Endothelial cell of umbilical vein (primary cell): Measurements from ENCODE around the gene SHISA2. TPM values are rescaled to one million over a fixed set of nuclear protein-coding genes. Genes with fewer than 3 reads are reported as not detected.
A peak's percentile ranks its signal among the peaks of the same experiment; 100 is the strongest.

Source experiments
- BruUV-seq: library from RNA; stranded (reverse); fragments of 400-500 nt; replicated peaks from 2 replicates; lab custom pipeline; 2021; lab: Mats Ljungman, UMichigan
- CTCF ChIA-PET: fragments of 300-600, 350-600 bp; sonication (Branson Sonifier 250); formaldehyde crosslinking; loops from one replicate; lab custom pipeline; 2021; ENCODE audit warnings: antibody characterized with exemption, inconsistent platforms; lab: Charles Lee
- POLR2A ChIA-PET: fragments of 300-600, 350-600 bp; sonication (Branson Sonifier 250); formaldehyde crosslinking; loops from one replicate; lab custom pipeline; 2021; ENCODE audit warnings: antibody characterized with exemption, inconsistent platforms; lab: Charles Lee
- DNase-seq: peaks from one replicate; pipeline ENCODE4 v3.0.0-alpha.2; 2011; ENCODE audit warnings: low read depth, low spot score
- FAIRE-seq: peaks from 2 replicates; lab custom pipeline; 2011; peaks lifted over from hg19 to GRCh38; lab: Jason Lieb, UNC
- H2AFZ ChIP-seq: 2 replicates; pipeline ENCODE4 v1.6.0; 2012; ENCODE audit warnings: low read depth, low read length, control low read depth, inconsistent platforms
- H3K27ac ChIP-seq: 2 replicates; pipeline ENCODE4 v1.5.1; 2011; ENCODE audit warnings: low read depth, mild to moderate bottlenecking, control low read depth, low read length, moderate library complexity; ENCODE audit not compliant: insufficient read depth
- H3K27me3 ChIP-seq, 2 experiments: 2 replicates each; pipeline versions ENCODE4 v1.6.0 to v1.6.1; 2011; ENCODE audit warnings: low read length in 2 of 2, mixed read lengths in 1 of 2; ENCODE audit not compliant: control insufficient read depth in 2 of 2, insufficient read depth in 2 of 2
- H3K36me3 ChIP-seq, 2 experiments: 2 replicates in 1 of 2; 3 replicates in 1 of 2; pipeline ENCODE4 v1.5.1; 2011; ENCODE audit warnings: low read length in 2 of 2, mild to moderate bottlenecking in 1 of 2, moderate library complexity in 1 of 2; ENCODE audit not compliant: control insufficient read depth in 2 of 2, insufficient read depth in 2 of 2; ENCODE audit errors: extremely low read depth in 1 of 2
- H3K4me1 ChIP-seq: 3 replicates; pipeline ENCODE4 v1.5.1; 2011; ENCODE audit warnings: mild to moderate bottlenecking, low read length; ENCODE audit not compliant: control insufficient read depth, insufficient read depth; ENCODE audit errors: extremely low read depth
- H3K4me2 ChIP-seq: 2 replicates; pipeline ENCODE4 v1.6.1; 2011; ENCODE audit warnings: low read length, control low read depth, mixed read lengths; ENCODE audit not compliant: insufficient read depth
- H3K4me3 ChIP-seq, 3 experiments: fragments of 200-600 bp in 1 of 3; sonication (generic), shearing (Covaris generic) in 1 of 3; replicated peaks in 1 of 3; 2 replicates each; pipeline ENCODE4 v1.5.1; 2011 to 2016; ENCODE audit warnings: control low read depth in 3 of 3, low read length in 3 of 3, mild to moderate bottlenecking in 2 of 3, inconsistent platforms in 1 of 3, low read depth in 1 of 3, moderate library complexity in 1 of 3; ENCODE audit not compliant: insufficient read depth in 1 of 3
- H3K79me2 ChIP-seq: 2 replicates; pipeline ENCODE4 v1.6.0; 2012; ENCODE audit warnings: low read length, inconsistent platforms; ENCODE audit not compliant: control insufficient read depth, insufficient read depth
- H3K9ac ChIP-seq: replicated peaks from 2 replicates; pipeline ENCODE3; 2011; ENCODE audit warnings: low read length, control low read depth; ENCODE audit not compliant: insufficient read depth; ENCODE audit errors: extremely low read depth
- H3K9me1 ChIP-seq: replicated peaks from 3 replicates; pipeline ENCODE4 v1.6.0; 2011; ENCODE audit warnings: mild to moderate bottlenecking, low read length; ENCODE audit not compliant: control insufficient read depth, insufficient read depth; ENCODE audit errors: extremely low read depth
- H3K9me3 ChIP-seq: replicated peaks from 2 replicates; pipeline ENCODE4 v1.5.1; 2012; ENCODE audit warnings: low read length, inconsistent platforms; ENCODE audit not compliant: control insufficient read depth, insufficient read depth
- H4K20me1 ChIP-seq: replicated peaks from 2 replicates; pipeline ENCODE3; 2011; ENCODE audit warnings: mild to moderate bottlenecking, low read length; ENCODE audit not compliant: control insufficient read depth, insufficient read depth; ENCODE audit errors: extremely low read depth
- CTCF ChIP-seq, 2 donors: IDR thresholded peaks; 1 replicate in 1 of 2; 2 replicates in 1 of 2; pipeline ENCODE4 v1.5.1; 2011; ENCODE audit warnings: low read length in 2 of 2, mild to moderate bottlenecking in 2 of 2, moderate library complexity in 2 of 2, control low read depth in 1 of 2, inconsistent platforms in 1 of 2, low read depth in 1 of 2; ENCODE audit not compliant: insufficient read depth in 1 of 2; ENCODE audit errors: extremely low read depth in 1 of 2
- EZH2 ChIP-seq: IDR thresholded peaks from 2 replicates; pipeline ENCODE4 v1.6.1; 2012; ENCODE audit warnings: borderline replicate concordance, low read depth, mild to moderate bottlenecking, moderate library complexity, low read length, inconsistent platforms; ENCODE audit not compliant: severe bottlenecking
- FOS ChIP-seq: IDR thresholded peaks from 2 replicates; pipeline ENCODE4 v1.6.1; 2011; ENCODE audit warnings: mild to moderate bottlenecking, low read length, moderate library complexity, borderline replicate concordance; ENCODE audit not compliant: insufficient read depth
- GATA2 ChIP-seq: IDR thresholded peaks from 2 replicates; pipeline ENCODE4 v1.7.0; 2011; ENCODE audit warnings: low read depth, mild to moderate bottlenecking, moderate library complexity, mixed read lengths, low read length; ENCODE audit not compliant: insufficient read length, insufficient read depth
- JUN ChIP-seq: IDR thresholded peaks from 2 replicates; pipeline ENCODE4 v1.6.1; 2011; ENCODE audit warnings: borderline replicate concordance, low read depth; ENCODE audit not compliant: insufficient read length, insufficient read depth
- MYC ChIP-seq: IDR thresholded peaks from one replicate; pipeline ENCODE4 v1.6.1; 2011; ENCODE audit warnings: mild to moderate bottlenecking, low read depth, low read length
- POLR2A ChIP-seq: IDR thresholded peaks from 2 replicates; pipeline ENCODE4 v1.6.1; 2012; ENCODE audit warnings: low read depth, mild to moderate bottlenecking, control low read depth, low read length
- POLR2AphosphoS5 ChIP-seq: IDR thresholded peaks from 2 replicates; pipeline ENCODE4 v1.6.1; 2012; ENCODE audit warnings: low read depth, mild to moderate bottlenecking, control low read depth, low read length, moderate library complexity; ENCODE audit not compliant: insufficient read depth
- dilution Hi-C: fragments of 300-500 bp; cut with MboI; formaldehyde crosslinking; loops from one replicate; pipeline ENCODE4 v1.15.0; 2019; ENCODE audit warnings: low sequenced_read_pairs; ENCODE audit not compliant: extremely low pct_ligation_motif_present
- intact Hi-C: fragments of 100-400 bp; cut with micrococcal nuclease; formaldehyde crosslinking; loops from one replicate; pipeline ENCODE4 v1.10.0; 2022
- polyA plus RNA-seq, 4 experiments: library from polyadenylated mRNA; depleted of rRNA in 3 of 4; stranded (reverse) in 3 of 4; unstranded in 1 of 4; fragments of >200 nt; gene quantifications; 2 replicates each; pipeline versions ENCODE4 v1.2.1 to v1.2.3, GENCODE V29; 2011 to 2012; ENCODE audit warnings: missing spikeins in 1 of 4
- total RNA-seq: library from RNA; stranded (reverse); gene quantifications from 2 replicates; pipeline ENCODE4 v1.2.3, GENCODE V29; 2021
- TF ChIP-seq, protein P1 (sequence below): IDR thresholded peaks from 2 replicates; pipeline ENCODE4 v1.6.1; 2011; ENCODE audit not compliant: insufficient read depth, insufficient read length

The SHISA2 gene
- total and polyA plus RNA-seq, 2 donors (not counting 3 experiments of a cell fraction or from before 2014, with no cell fraction given), result 1.5 to 2.5 TPM

DNA sequence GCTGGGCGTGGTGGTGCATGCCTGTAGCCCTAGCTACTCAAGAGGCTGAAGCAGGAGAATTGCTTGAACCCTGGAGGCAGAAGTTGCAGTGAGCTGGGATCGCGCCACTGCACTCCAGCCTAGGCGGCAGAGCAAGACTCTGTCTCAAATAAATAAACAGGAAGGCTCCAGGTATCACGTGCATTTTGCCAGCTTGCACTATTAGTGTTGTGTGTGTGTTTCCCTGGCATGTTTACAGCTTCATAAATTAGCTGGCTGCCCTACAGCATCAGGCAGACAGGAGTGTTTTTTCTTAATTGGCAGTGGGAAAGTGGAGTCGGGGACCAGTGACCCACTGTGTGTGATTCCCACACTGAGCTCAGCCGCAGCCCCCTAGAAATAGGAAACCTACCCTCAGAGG is 32.6 kb downstream of the SHISA2 start:
- Histone ChIP-seq H3K79me2 (no peaks in the 10 kb centered on the region), H3K9ac (peak overlapping the region; percentile 41), H2AFZ (peak overlapping the region; percentile 23), H3K4me1 (peaks cover 85% of the 10 kb centered on the region), H3K4me2 (peak overlapping the region; percentile 75), H3K9me1 (no peaks in the 10 kb centered on the region), H3K4me3 (no peak overlapping the region), H3K27ac (peak overlapping the region; percentile 89), H3K36me3 (no peaks in the 10 kb centered on the region), H3K9me3 (no peaks in the 10 kb centered on the region), H4K20me1 (no peaks in the 10 kb centered on the region), H3K27me3 (no peaks in the 10 kb centered on the region)
- BruUV-seq, result no TSS peak
- intact Hi-C loops (loop anchor here (10.0 kb wide), 2 partner anchors 206 to 704 kb away; partner anchors contain the start of gene RNF6), dilution Hi-C loops (no loop called here)
- DNase-seq (peak; percentile 29), FAIRE-seq (no peak)
- TF ChIP-seq GATA2 (no peak), MYC (no peak), JUN (no peak), POLR2A (no peak), FOS (no peak), POLR2AphosphoS5 (no peak), CTCF (IDR thresholded peaks at IDR 0.05; ENCODE audit: extremely low read depth in 1 of 2, insufficient read depth in 1 of 2, low read depth in 1 of 2, low read length in 2 of 2) (no peak), EZH2 (no peak)
- TF ChIP-seq, protein P1, sequence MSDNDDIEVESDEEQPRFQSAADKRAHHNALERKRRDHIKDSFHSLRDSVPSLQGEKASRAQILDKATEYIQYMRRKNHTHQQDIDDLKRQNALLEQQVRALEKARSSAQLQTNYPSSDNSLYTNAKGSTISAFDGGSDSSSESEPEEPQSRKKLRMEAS, result no peak
- CTCF ChIA-PET, result interaction anchor here (0.8 to 2.0 kb wide), 4 partner anchors 18 to 43 kb away, joined by 3 to 8 read pairs (median 4); partner anchors contain the start of gene SHISA2
- POLR2A ChIA-PET, result interaction anchor here (1.8 kb wide), 1 partner anchor 33 kb away, joined by 5 read pairs; the partner anchor contains the start of gene SHISA2
